HepG2 (cell line): ENCODE measurements around the gene IRF7. TPM values are rescaled to one million over a fixed set of nuclear protein-coding genes. Genes with fewer than 3 reads are reported as not detected.
A peak's percentile ranks its signal among the peaks of the same experiment; 100 is the strongest.

Experiments used
- ATAD3A ChIP-seq: sonication (generic); formaldehyde crosslinking; IDR thresholded peaks from 2 replicates; pipeline ENCODE4 v1.4.0; 2020; ENCODE audit warnings: missing genetic modification reagents
- BORCS8-MEF2B ChIP-seq: sonication (generic); formaldehyde crosslinking; IDR thresholded peaks from 2 replicates; pipeline ENCODE4 v1.8.0; 2022; ENCODE audit warnings: mild to moderate bottlenecking, missing genetic modification reagents
- ETV6 ChIP-seq: sonication (generic); formaldehyde crosslinking; conservative IDR thresholded peaks from 2 replicates; pipeline ENCODE4 v1.4.0; 2020; ENCODE audit warnings: missing genetic modification reagents
- HHEX ChIP-seq: IDR thresholded peaks from 2 replicates; pipeline ENCODE4 v1.6.1; 2016; ENCODE audit warnings: control low read depth
- HOXA3 ChIP-seq: sonication (generic); formaldehyde crosslinking; IDR thresholded peaks from 2 replicates; pipeline ENCODE4 v1.5.0; 2020; ENCODE audit warnings: missing genetic modification reagents
- HOXA9 ChIP-seq: sonication (generic); formaldehyde crosslinking; IDR thresholded peaks from 2 replicates; pipeline ENCODE4 v1.8.1; 2022; ENCODE audit warnings: missing genetic modification reagents, mild to moderate bottlenecking, moderate library complexity, borderline replicate concordance
- JUND ChIP-seq: sonication (generic); formaldehyde crosslinking; IDR thresholded peaks from 2 replicates; pipeline ENCODE4 v1.8.0; 2022; ENCODE audit warnings: mild to moderate bottlenecking, missing genetic modification reagents
- KAT8 ChIP-seq: IDR thresholded peaks from 2 replicates; pipeline ENCODE4 v1.6.1; 2016; ENCODE audit warnings: missing genetic modification reagents, missing compliant biosample characterization
- KDM1A ChIP-seq: IDR thresholded peaks from 2 replicates; pipeline ENCODE4 v1.6.1; 2016; ENCODE audit warnings: missing compliant biosample characterization
- KLF12 ChIP-seq: sonication (generic); formaldehyde crosslinking; IDR thresholded peaks from 2 replicates; pipeline ENCODE4 v1.4.0; 2020; ENCODE audit warnings: missing genetic modification reagents, borderline replicate concordance
- KLF15 ChIP-seq: sonication (generic); formaldehyde crosslinking; IDR thresholded peaks from 2 replicates; pipeline ENCODE4 v1.8.1; 2023; ENCODE audit warnings: borderline replicate concordance, mild to moderate bottlenecking, inconsistent platforms, missing genetic modification reagents, mixed read lengths
- NBN ChIP-seq: fragments of 450-650 bp; conservative IDR thresholded peaks from 2 replicates; pipeline ENCODE4 v1.6.1; 2017
- NRL ChIP-seq: sonication (generic); formaldehyde crosslinking; IDR thresholded peaks from 2 replicates; pipeline ENCODE4 v1.5.0; 2020; ENCODE audit warnings: missing genetic modification reagents, mild to moderate bottlenecking, moderate library complexity, borderline replicate concordance
- SMYD3 ChIP-seq: sonication (generic); formaldehyde crosslinking; IDR thresholded peaks from 2 replicates; pipeline ENCODE4 v1.8.1; 2023; ENCODE audit warnings: mild to moderate bottlenecking, missing genetic modification reagents
- SRSF4 ChIP-seq: fragments of 200-400 bp; formaldehyde crosslinking; IDR thresholded peaks from one replicate; pipeline ENCODE4 v1.6.1; 2018; ENCODE audit warnings: mild to moderate bottlenecking, low read depth, low read length, moderate library complexity; ENCODE audit not compliant: poor library complexity, severe bottlenecking
- TBL1XR1 ChIP-seq: fragments of 150-350 bp; IDR thresholded peaks from 2 replicates; pipeline ENCODE4 v1.6.1; 2014; ENCODE audit warnings: borderline replicate concordance, low read length; ENCODE audit not compliant: partially characterized antibody
- TRIM24 ChIP-seq: sonication (generic); formaldehyde crosslinking; IDR thresholded peaks from 2 replicates; pipeline ENCODE4 v1.8.0; 2022; ENCODE audit warnings: mild to moderate bottlenecking, missing genetic modification reagents
- YY1 ChIP-seq: IDR thresholded peaks from 2 replicates; pipeline ENCODE4 v1.6.1; 2011; ENCODE audit warnings: low read length, low read depth, moderate library complexity, mild to moderate bottlenecking; ENCODE audit not compliant: insufficient read depth, insufficient replicate concordance
- ZEB1 ChIP-seq: IDR thresholded peaks from 2 replicates; pipeline ENCODE4 v1.6.1; 2012; ENCODE audit warnings: mild to moderate bottlenecking, low read depth, inconsistent platforms; ENCODE audit not compliant: insufficient replicate concordance
- ZNF160 ChIP-seq: sonication (generic); formaldehyde crosslinking; IDR thresholded peaks from 2 replicates; pipeline ENCODE4 v1.8.0; 2022; ENCODE audit warnings: mild to moderate bottlenecking, inconsistent platforms, missing genetic modification reagents
- ZNF337 ChIP-seq: sonication (generic); formaldehyde crosslinking; IDR thresholded peaks from 2 replicates; pipeline ENCODE4 v1.5.1; 2020; ENCODE audit warnings: missing genetic modification reagents, low read depth, mild to moderate bottlenecking, borderline replicate concordance
- polyA plus RNA-seq, 8 experiments: library from polyadenylated mRNA; depleted of rRNA in 3 of 8; stranded (reverse) in 7 of 8; unstranded in 1 of 8; fragments of >200 nt; fragmentation: Illumina TruSeq in 4 of 8; extraction: Trizol in 4 of 8; gene quantifications; 2 replicates each; pipeline versions ENCODE4 v1.2.1 to v1.2.3, GENCODE V29; 2011 to 2016; ENCODE audit warnings: low read depth in 4 of 8, missing spikeins in 1 of 8, mixed read lengths in 1 of 8; ENCODE audit not compliant: insufficient read depth in 1 of 8
- total RNA-seq, 5 experiments: library from RNA; depleted of rRNA; stranded (reverse); fragments of >200 nt; fragmentation: Illumina TruSeq; extraction: Trizol; gene quantifications; 2 replicates each; pipeline ENCODE4 v1.2.3, GENCODE V29; 2016; ENCODE audit warnings: low read depth in 1 of 5
- TF ChIP-seq, protein P1 (sequence below): IDR thresholded peaks from 2 replicates; pipeline ENCODE4 v1.6.1; 2016; ENCODE audit warnings: missing compliant biosample characterization, missing genetic modification reagents, borderline replicate concordance
- TF ChIP-seq, protein P2 (sequence below): sonication (generic); formaldehyde crosslinking; IDR thresholded peaks from 2 replicates; pipeline ENCODE4 v1.9.0; 2021; ENCODE audit warnings: missing genetic modification reagents, mild to moderate bottlenecking, borderline replicate concordance
- TF ChIP-seq, protein P3 (sequence below): sonication (generic); formaldehyde crosslinking; IDR thresholded peaks from 2 replicates; pipeline ENCODE4 v1.5.0; 2020; ENCODE audit warnings: missing genetic modification reagents
- TF ChIP-seq, protein P4 (sequence below): sonication (generic); formaldehyde crosslinking; IDR thresholded peaks from 2 replicates; pipeline ENCODE4 v1.4.0; 2020; ENCODE audit warnings: missing genetic modification reagents

Gene IRF7
- total and polyA plus RNA-seq, 2 of the 13 experiments (the other 11 are each of a cell fraction or from before 2014, with no cell fraction given) = not detected

DNA sequence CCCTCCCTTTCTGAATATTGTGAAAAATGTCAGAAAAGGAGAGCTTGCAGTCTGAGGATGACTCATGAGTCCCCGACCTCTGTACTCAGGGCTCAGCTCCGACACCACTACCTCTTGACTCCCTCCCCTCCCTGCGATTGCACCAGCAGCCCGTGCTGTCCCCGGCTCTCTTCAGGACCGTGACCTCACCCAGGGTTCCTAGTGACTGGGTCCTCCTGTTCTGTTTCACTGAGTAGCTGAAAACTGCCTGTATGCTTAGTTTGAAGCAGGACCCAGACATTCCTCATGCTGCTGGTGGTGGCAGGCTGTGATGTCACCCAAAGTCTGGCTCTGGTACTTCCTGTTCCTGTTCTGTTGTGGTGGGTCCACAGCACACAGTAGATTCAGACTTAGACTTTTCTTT lies 27.8 kb downstream of the IRF7 start (continued):
- TF ChIP-seq TRIM24 (CRISPR knock-in tag) (no peak), NBN (no peak), NRL (CRISPR knock-in tag) (no peak), ZEB1 (no peak), YY1 (no peak), ETV6 (CRISPR knock-in tag) (no peak), KLF15 (CRISPR knock-in tag) (no peak), ATAD3A (no peak), KDM1A (CRISPR knock-in tag) (0 out of 2 replicates have a peak, but pooled peaks have one; percentile 15), KLF12 (no peak), TBL1XR1 (peak; percentile 33), ZNF337 (CRISPR knock-in tag) (no peak), HOXA3 (CRISPR knock-in tag) (peak; percentile 81), JUND (CRISPR knock-in tag) (peak; percentile 95), KAT8 (CRISPR knock-in tag) (peak; percentile 32; the same call in 1 of the 2 replicates), HHEX (CRISPR knock-in tag) (no peak), SRSF4 (no peak), HOXA9 (CRISPR knock-in tag) (no peak), SMYD3 (CRISPR knock-in tag) (no peak), ZNF160 (CRISPR knock-in tag) (no peak), BORCS8-MEF2B (CRISPR knock-in tag) (no peak)
- TF ChIP-seq, protein P1, sequence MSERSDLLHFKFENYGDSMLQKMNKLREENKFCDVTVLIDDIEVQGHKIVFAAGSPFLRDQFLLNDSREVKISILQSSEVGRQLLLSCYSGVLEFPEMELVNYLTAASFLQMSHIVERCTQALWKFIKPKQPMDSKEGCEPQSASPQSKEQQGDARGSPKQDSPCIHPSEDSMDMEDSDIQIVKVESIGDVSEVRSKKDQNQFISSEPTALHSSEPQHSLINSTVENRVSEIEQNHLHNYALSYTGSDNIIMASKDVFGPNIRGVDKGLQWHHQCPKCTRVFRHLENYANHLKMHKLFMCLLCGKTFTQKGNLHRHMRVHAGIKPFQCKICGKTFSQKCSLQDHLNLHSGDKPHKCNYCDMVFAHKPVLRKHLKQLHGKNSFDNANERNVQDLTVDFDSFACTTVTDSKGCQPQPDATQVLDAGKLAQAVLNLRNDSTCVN (CRISPR knock-in tag) = no peak
- TF ChIP-seq, protein P2, sequence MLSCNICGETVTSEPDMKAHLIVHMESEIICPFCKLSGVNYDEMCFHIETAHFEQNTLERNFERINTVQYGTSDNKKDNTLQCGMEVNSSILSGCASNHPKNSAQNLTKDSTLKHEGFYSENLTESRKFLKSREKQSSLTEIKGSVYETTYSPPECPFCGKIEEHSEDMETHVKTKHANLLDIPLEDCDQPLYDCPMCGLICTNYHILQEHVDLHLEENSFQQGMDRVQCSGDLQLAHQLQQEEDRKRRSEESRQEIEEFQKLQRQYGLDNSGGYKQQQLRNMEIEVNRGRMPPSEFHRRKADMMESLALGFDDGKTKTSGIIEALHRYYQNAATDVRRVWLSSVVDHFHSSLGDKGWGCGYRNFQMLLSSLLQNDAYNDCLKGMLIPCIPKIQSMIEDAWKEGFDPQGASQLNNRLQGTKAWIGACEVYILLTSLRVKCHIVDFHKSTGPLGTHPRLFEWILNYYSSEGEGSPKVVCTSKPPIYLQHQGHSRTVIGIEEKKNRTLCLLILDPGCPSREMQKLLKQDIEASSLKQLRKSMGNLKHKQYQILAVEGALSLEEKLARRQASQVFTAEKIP (CRISPR knock-in tag) = no peak
- TF ChIP-seq, protein P3, sequence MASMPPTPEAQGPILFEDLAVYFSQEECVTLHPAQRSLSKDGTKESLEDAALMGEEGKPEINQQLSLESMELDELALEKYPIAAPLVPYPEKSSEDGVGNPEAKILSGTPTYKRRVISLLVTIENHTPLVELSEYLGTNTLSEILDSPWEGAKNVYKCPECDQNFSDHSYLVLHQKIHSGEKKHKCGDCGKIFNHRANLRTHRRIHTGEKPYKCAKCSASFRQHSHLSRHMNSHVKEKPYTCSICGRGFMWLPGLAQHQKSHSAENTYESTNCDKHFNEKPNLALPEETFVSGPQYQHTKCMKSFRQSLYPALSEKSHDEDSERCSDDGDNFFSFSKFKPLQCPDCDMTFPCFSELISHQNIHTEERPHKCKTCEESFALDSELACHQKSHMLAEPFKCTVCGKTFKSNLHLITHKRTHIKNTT = no peak
- TF ChIP-seq, protein P4, sequence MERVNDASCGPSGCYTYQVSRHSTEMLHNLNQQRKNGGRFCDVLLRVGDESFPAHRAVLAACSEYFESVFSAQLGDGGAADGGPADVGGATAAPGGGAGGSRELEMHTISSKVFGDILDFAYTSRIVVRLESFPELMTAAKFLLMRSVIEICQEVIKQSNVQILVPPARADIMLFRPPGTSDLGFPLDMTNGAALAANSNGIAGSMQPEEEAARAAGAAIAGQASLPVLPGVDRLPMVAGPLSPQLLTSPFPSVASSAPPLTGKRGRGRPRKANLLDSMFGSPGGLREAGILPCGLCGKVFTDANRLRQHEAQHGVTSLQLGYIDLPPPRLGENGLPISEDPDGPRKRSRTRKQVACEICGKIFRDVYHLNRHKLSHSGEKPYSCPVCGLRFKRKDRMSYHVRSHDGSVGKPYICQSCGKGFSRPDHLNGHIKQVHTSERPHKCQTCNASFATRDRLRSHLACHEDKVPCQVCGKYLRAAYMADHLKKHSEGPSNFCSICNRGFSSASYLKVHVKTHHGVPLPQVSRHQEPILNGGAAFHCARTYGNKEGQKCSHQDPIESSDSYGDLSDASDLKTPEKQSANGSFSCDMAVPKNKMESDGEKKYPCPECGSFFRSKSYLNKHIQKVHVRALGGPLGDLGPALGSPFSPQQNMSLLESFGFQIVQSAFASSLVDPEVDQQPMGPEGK = peak; percentile 85
